H1 (cell line): ENCODE measurements around the gene ABCC9. TPM values are rescaled to one million over a fixed set of nuclear protein-coding genes. Genes with fewer than 3 reads are reported as not detected.
A peak's percentile ranks its signal among the peaks of the same experiment; 100 is the strongest.

Source experiments
- CBX5 ChIP-seq: fragments of 300-800, 300-1000 bp; sonication (generic); IDR thresholded peaks from 2 replicates; pipeline ENCODE4 v1.7.1; 2016; ENCODE audit warnings: antibody characterized with exemption, low read length, low read depth
- CBX8 ChIP-seq: fragments of 300-800, 300-1000 bp; sonication (generic); IDR thresholded peaks from 2 replicates; pipeline ENCODE4 v1.7.1; 2016; ENCODE audit warnings: low read depth, low read length, borderline replicate concordance
- CHD1 ChIP-seq: IDR thresholded peaks from 2 replicates; pipeline ENCODE4 v1.6.1; 2012; ENCODE audit warnings: low read depth, low read length, improper control_type of control experiment
- CREB1 ChIP-seq: IDR thresholded peaks from 2 replicates; pipeline ENCODE4 v1.6.1; 2012; ENCODE audit warnings: inconsistent platforms
- CTBP2 ChIP-seq: IDR thresholded peaks from 2 replicates; pipeline ENCODE4 v1.7.0; 2011; ENCODE audit warnings: borderline replicate concordance, mild to moderate bottlenecking, moderate library complexity, mixed read lengths, low read length; ENCODE audit not compliant: insufficient read depth, insufficient read length
- EZH2 ChIP-seq: fragments of 200-600 bp; sonication (generic); IDR thresholded peaks from 2 replicates; pipeline ENCODE4 v1.7.1; 2012; ENCODE audit warnings: low read depth, mild to moderate bottlenecking, moderate library complexity, low read length, inconsistent platforms; ENCODE audit not compliant: severe bottlenecking
- GABPA ChIP-seq: IDR thresholded peaks from 2 replicates; pipeline ENCODE4 v1.6.1; 2011; ENCODE audit warnings: mild to moderate bottlenecking, low read length, moderate library complexity, borderline replicate concordance; ENCODE audit not compliant: insufficient read depth
- HDAC2 ChIP-seq, 2 experiments: fragments of 300-600 bp in 1 of 2; sonication (generic) in 1 of 2; IDR thresholded peaks; 2 replicates each; pipeline ENCODE4 v1.6.1; 2011 to 2012; ENCODE audit warnings: low read depth in 2 of 2, low read length in 2 of 2, mild to moderate bottlenecking in 2 of 2, moderate library complexity in 2 of 2, borderline replicate concordance in 1 of 2, inconsistent platforms in 1 of 2
- JUND ChIP-seq: IDR thresholded peaks from 2 replicates; pipeline ENCODE4 v1.6.1; 2011; ENCODE audit warnings: mild to moderate bottlenecking, improper control_type of control experiment, low read length
- NANOG ChIP-seq: IDR thresholded peaks from 2 replicates; pipeline ENCODE4 v1.6.1; 2011; ENCODE audit warnings: low read length, low read depth, mild to moderate bottlenecking, inconsistent platforms; ENCODE audit not compliant: insufficient read depth, poor library complexity, severe bottlenecking
- RXRA ChIP-seq: IDR thresholded peaks from 2 replicates; pipeline ENCODE4 v1.6.1; 2011; ENCODE audit warnings: low read depth, mild to moderate bottlenecking, low read length, moderate library complexity; ENCODE audit not compliant: insufficient read depth
- SIN3A ChIP-seq, 2 experiments: IDR thresholded peaks in 1 of 2; conservative IDR thresholded peaks in 1 of 2; 2 replicates each; pipeline ENCODE4 v1.6.1; 2011 to 2012; ENCODE audit warnings: low read length in 2 of 2, improper control_type of control experiment in 1 of 2, low read depth in 1 of 2, mild to moderate bottlenecking in 1 of 2
- SIRT6 ChIP-seq: IDR thresholded peaks from one replicate; pipeline ENCODE4 v1.7.1; 2012; ENCODE audit warnings: low read length, inconsistent platforms
- SP2 ChIP-seq: IDR thresholded peaks from 2 replicates; pipeline ENCODE4 v1.6.1; 2012; ENCODE audit warnings: mild to moderate bottlenecking, low read length, inconsistent platforms
- SP4 ChIP-seq: IDR thresholded peaks from 2 replicates; pipeline ENCODE4 v1.6.1; 2012; ENCODE audit warnings: low read length, inconsistent platforms
- SUZ12 ChIP-seq: fragments of 200-600 bp; sonication (generic); IDR thresholded peaks from 2 replicates; pipeline ENCODE4 v1.6.1; 2012; ENCODE audit warnings: mild to moderate bottlenecking, inconsistent platforms, low read length, moderate library complexity, mixed read lengths
- TBP ChIP-seq: IDR thresholded peaks from 2 replicates; pipeline ENCODE4 v1.6.1; 2011; ENCODE audit warnings: low read depth, low read length, improper control_type of control experiment
- USF2 ChIP-seq: IDR thresholded peaks from 2 replicates; pipeline ENCODE4 v1.6.1; 2011; ENCODE audit warnings: low read length, improper control_type of control experiment
- YY1 ChIP-seq: IDR thresholded peaks from 2 replicates; pipeline ENCODE4 v1.6.1; 2011; ENCODE audit warnings: low read depth, mild to moderate bottlenecking, low read length
- polyA plus RNA-seq, 7 experiments: library from polyadenylated mRNA; depleted of rRNA in 3 of 7; stranded (reverse) in 5 of 7; unstranded in 2 of 7; fragments of >200 nt in 5 of 7; fragments of 200-250 nt in 2 of 7; gene quantifications; 1 replicate in 5 of 7; 2 replicates in 1 of 7; 4 replicates in 1 of 7; pipeline versions ENCODE4 v1.2.1 to v1.2.3, GENCODE V29; 2011 to 2013; ENCODE audit warnings: missing spikeins in 2 of 7, mixed read lengths in 2 of 7
- total RNA-seq: library from RNA; stranded (reverse); fragmentation: NEBNext Ultra II Directional; extraction: Animal tissue kit (Norgen Biotek cat#: 25700); gene quantifications from 2 replicates; pipeline ENCODE4 v1.2.1, GENCODE V29; 2021
- TF ChIP-seq, protein P1 (sequence below): IDR thresholded peaks from 2 replicates; pipeline ENCODE4 v1.6.1; 2012; ENCODE audit warnings: inconsistent platforms

Gene ABCC9
- total and polyA plus RNA-seq, 2 of the 8 experiments (the other 6 are each of a cell fraction or from before 2014, with no cell fraction given): under 0.01 TPM; not detected in 1

GRCh38 chr12:21940549-21941505 lies at the start of gene ABCC9 (continued):
- TF ChIP-seq, protein P1, sequence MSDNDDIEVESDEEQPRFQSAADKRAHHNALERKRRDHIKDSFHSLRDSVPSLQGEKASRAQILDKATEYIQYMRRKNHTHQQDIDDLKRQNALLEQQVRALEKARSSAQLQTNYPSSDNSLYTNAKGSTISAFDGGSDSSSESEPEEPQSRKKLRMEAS: no peak
- TF ChIP-seq CTBP2 (peak; percentile 9), EZH2 (peak; percentile 55), CBX5 (no peak), RXRA (no peak), JUND (no peak), SIN3A (conservative IDR thresholded peaks at IDR 0.05 in 1 of 2, IDR thresholded peaks at IDR 0.05 in 1 of 2; ENCODE audit: low read depth in 1 of 2, low read length in 2 of 2) (no peak), SP4 (no peak), HDAC2 (IDR thresholded peaks at IDR 0.05; ENCODE audit: borderline replicate concordance in 1 of 2, low read depth in 2 of 2, low read length in 2 of 2) (no peak), SP2 (no peak), USF2 (no peak), GABPA (no peak), CBX8 (no peak), YY1 (no peak), TBP (no peak), CHD1 (no peak), SIRT6 (no peak), CREB1 (no peak), NANOG (no peak), SUZ12 (peak; percentile 76)
